Glomerular visceral epithelial cell (primary cell): ENCODE data around the gene ZNF423.

ENCODE experiments used
- DNase-seq: peaks from one replicate; pipeline ENCODE4 v3.0.0-alpha.2; 2016; ENCODE audit errors: extremely low spot score

ZNF423 gene

DNA sequence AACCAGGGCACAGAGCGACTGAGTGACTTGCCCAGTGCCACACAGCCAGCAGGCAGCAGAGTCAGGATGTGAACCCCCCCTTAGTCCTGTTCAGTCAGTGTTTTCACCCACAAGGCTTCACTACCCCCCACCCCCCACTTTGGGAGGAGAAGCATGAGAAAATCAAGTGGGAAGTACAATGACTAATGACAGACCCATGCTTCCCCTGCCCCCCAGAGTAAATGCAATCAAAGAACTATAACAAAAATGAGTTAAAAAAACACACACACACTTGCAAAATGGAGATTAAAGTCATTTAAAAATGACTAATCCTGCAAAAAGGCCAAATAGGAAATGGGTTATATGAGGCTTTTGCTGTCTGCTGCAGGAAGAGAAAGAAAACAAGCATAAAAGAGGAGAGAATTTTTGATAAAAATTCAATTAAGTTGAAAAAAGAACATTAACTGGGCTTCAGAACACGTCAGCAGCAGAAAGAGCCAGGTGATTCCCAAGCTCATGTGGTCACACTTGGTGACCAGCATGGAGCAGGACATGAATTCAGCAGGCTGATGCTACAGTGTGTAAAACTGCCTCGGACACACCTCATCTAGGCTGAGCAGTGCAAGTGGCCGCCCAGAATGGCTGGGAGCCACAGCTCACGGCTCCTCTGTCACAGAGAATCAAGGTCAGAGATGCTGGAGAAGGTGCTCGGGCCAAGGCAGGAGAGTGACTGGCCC lies 212.3 kb downstream of the ZNF423 start:
- peak; percentile 13 for DNase-seq

DNA sequence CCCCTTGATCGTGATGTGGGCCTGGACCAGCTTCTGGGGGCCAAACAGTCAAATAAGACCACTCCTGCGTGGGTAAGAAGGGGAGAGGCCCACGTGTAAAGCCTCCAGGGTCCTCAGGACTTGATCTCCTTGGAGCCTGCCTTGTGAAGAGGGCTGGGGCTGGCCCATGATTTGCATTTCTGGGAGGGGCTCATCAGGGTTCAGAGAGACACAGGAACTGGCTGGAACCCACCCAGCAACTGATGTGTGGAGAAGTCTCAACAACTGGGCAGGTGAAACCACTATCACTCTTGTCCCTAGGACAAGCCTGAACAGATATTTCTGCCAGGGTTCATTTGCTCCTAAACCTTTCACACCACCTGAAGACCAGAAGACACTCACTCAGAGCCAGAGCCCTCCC lies 214.7 kb downstream of the ZNF423 start:
- DNase-seq = no peak

DNA sequence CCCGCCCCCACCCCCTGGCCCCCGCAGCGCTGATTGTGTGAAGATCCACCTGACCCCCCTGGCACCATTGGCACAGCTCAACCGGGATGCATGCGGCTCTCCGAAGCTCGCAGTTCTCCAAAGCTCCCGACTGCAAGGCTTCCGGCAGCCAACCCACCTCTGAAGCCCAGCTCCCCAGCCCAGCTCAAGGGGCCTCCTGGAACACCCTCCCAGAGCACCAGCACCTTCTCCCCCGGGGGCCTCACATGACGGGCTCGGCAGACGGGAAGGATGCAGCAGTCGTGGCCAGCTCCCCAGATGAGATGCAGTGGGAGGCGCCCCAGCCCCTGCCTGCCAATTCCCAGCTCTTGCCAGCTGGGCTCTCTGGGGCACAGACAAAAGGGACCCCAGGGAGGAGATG lies 215.3 kb downstream of the ZNF423 start:
- no peak for DNase-seq

DNA sequence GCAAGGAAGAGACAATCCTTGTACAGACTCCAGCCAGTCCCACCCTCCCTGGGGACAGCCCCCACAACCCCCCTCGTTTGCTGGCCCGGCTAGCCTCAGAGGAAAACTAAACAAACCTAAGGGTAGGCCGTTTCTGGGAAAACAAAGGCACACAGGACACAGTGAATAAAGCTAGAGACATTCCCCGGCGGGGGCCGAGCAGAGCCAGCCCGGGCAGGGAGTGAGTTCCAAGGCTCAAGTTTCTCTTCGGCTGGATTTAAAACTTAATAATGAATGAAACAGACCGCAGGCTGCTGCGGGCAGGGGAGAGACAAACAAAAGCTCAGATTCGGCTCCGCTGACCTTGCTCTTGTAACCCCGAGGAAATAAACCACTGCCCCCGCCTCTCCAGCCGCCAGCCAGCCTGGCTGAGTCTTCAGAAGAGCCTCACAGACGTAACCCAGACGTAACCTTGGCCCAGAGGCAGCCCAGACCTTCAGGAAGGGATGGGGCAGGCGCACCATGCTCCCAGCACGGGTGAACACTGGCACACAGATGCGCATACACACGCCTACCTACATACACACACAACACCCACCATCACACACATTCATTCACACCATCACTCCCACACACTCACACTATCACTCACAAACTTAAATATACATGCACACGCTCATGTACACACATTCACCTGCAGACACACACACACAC lies 216.0 kb downstream of the ZNF423 start:
- DNase-seq = no peak

DNA sequence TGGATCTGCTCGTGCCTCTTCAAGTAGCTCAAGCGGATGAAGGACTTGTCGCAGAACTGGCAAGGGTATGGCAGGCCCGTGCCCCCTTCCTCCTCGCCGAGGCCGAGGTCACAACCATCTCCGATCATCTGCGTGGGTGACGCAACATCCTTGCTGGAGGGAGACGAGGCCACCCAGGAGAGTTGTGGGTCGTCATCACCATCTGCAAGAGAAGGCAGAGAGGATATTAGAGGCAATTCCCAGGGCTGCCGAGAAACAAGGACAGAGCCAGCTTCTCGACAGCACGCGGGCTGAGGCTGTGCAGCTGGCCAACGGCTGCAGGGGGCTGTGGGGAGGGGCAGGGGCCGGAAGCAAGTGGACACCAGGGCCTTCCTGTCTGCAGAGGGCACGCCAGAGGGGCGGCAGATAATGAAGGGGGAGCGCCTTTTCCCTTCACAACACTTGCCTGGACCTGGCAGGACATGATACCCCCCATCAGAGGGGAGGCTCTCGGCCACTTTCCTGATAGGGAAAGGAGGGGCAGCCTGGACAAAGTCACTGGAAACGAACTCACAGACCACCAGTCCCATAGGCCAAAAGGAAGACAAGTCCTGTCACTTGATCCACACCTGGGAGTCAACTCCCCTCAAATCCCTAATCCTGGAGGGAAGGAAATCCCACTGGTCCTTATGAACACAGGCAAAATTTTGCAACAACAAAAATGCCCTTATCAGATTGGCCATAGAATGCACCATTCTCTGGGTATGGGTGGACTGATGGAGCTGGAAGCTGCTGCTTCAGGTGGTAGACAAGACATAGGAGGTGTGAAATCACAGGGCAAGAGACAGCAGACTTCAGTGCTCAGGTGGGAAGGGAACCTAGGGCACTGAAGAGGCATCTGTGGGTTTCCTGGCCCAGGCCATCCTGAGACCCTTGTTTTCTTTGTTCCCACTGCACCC lies 217.0 kb downstream of the ZNF423 start:
- no peak for DNase-seq

DNA sequence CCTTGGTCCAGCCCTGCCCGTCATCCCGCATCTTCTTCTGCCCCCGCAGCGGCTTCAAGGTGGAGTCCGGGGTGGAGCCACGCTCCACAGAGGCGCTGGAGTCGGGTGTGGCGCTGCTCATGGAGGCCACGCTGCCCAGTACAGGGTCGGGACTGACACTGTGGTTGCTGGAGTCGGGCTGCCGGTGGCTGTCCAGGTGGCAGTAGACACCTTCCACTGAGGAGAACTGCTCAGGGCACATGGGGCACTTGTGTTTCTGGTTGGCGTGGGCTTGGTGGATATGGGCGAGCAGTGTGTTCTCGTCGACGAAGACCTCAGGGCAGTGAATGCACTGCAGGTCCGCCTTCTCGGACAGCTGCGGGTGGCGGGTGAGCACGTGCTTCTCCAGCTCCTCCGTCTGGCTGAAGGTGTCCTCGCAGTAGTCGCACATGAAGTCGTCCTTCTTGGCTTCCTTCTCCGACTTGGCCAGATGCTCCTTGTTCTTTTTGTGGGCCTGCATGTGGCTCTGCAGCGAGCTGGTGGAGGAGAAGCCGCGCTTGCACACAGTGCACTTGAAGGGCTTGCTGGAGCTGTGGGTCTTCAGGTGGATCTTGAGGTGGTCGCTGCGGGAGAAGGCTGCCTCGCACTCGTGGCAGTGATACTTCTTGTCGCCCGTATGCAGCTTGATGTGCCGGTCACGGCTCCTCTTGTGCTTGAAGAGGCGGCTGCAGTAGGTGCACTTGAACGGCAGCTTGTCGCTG lies 217.8 kb downstream of the ZNF423 start:
- DNase-seq = no peak

DNA sequence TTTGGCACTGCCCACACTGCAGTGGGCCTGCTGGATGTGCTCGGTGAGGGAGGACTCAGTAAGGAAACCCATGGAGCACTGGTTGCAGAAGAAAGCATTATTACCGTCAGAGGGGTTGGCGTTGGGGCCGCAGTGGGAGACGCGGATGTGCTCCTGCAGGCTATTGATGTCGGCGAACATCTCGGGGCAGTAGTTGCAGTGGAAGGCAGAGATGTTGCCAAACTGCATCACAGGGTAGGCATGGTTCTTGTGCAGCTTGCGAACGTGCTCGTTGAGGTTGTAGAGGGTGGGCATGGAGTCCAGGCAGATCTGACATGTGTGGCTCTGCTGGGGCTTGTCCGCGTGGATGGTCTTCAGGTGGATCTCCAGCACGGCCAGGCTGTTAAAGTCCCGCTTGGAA lies 218.4 kb downstream of the ZNF423 start:
- DNase-seq = no peak

DNA sequence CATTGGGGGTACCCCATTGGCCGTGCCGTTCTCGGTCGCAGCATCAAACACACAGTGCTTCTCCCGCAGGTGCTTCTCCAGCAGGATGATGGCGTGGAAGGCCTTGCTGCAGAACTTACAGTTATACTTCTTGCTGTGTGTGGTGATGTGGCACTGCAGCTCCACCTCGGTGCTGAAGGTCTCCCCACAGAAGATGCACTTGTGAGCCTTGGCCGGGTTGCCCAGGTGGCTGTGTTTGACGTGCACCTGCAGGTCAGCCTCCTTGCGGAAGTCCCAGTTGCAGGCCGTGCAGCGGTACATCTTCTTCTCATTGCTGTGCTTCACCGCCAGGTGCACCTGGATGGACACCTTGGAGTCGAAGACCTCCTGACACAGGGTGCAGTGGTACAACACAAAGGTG lies 219.3 kb downstream of the ZNF423 start:
- DNase-seq = no peak

DNA sequence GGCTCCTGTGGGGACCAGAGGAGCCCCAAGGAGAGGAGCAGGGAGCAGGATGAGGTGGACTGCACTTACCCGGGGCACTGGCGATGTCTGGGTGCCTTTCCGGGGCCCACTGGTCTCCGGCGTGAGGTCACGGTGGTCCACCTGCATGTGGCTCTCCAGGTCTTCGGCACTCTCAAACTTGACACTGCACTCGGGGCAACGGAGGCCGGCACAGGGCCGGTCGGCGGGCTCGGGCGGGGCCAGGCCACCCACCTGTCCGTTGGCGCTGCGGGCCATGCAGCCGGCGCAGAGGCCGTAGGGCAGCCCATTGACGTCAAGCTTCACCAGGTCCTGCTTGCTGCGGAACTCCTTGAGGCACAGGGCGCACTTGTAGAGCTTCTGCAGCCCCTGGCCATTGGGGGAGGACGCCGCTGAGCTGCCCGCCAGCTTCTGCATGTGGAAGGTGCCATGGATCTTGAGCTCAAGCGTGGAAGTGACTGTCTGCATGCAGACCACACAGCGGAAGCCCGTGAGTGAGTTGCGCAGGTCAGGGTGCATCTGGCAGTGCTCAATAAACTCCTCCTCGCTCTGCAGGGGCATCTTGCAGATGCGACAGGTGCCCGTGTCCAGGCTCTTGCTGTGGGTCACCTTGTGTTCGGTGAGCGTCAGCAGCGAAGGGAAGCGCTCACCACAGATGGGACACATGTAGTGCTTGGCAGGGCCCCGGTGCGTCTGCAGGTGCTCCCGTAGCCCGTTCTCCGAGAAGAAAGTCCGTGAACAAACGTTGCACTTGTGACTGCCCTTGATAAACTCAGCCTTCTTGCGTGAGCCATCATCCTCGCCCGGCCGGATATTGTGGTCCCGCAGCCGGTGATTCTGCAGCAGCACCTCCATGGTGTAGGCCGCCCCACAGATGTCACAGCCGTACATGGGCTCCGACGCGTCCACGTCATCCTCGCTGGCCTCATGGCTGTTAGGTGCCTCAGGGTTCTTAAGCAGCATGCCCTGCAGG lies 220.0 kb downstream of the ZNF423 start:
- DNase-seq = no peak

DNA sequence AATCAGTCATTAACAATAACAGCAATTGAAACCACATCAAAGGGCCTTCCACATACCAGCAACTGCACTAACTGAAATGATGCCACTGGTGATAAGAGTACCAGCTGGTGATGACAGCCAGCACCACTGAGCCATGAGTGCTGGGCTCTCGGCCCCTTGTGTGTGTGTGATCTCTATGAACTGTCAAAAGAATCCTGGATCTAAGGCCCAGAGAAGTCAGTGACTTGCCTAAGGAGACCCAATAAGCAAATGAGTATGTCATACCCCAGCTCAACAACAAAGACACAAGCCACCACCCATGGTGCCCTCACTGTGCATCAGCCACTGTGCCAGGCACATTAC lies 220.9 kb downstream of the ZNF423 start:
- no peak for DNase-seq

DNA sequence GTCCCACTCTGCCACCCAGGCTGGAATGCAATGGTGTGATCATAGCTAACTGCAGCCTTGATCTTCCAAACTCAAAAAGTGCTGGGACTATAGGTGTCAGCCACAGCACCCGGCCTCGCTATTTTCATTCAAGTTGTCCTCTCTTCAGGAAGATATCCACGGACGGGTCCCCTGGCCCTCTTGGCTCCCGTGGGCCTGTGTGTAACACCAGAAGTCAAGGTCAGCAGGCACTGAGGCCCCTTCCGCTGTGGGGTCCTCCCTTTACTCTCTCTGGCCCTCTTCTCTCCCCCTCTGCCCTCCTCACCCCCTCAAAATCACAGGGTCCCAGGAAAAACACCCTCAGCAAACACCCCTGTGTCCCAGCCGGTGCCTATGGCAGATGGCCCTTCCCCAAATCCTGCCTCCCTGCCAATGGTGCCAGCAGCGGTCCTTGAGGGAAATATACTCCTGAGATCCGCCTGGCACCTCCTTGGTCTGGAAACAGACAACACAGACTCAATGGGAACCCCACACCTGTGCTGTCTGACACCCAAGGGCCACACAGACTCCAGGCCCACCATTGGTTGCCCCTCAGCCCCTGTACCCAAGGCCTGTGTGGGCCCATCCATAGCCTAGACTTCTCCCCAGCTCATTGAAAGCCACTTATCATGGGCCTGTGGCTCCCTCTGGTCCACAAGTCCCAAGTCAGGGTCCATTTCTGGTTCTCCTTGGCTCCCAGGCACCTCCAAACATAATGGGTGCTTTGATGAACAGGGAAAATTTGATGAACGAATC lies 221.5 kb downstream of the ZNF423 start:
- DNase-seq = no peak

DNA sequence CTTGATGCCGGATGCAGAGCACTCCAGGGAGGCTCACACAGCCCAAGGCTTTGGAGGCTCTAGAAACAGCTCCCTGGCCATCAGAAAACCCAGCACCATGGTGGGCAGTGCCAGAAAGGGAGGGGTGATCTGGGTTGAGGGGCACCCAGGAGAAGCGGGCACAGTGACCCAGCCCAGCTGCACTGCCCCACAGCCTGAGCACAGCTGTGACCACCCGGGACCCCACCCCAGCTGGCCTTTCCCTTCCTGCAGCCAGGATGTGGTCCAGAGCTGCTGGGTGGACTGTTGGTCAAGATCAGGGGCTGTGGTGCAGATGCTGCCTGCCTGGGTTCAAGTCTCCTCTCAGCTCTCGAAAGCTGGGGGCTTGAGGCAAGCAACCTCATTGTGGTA lies 223.1 kb downstream of the ZNF423 start:
- DNase-seq = no peak

DNA sequence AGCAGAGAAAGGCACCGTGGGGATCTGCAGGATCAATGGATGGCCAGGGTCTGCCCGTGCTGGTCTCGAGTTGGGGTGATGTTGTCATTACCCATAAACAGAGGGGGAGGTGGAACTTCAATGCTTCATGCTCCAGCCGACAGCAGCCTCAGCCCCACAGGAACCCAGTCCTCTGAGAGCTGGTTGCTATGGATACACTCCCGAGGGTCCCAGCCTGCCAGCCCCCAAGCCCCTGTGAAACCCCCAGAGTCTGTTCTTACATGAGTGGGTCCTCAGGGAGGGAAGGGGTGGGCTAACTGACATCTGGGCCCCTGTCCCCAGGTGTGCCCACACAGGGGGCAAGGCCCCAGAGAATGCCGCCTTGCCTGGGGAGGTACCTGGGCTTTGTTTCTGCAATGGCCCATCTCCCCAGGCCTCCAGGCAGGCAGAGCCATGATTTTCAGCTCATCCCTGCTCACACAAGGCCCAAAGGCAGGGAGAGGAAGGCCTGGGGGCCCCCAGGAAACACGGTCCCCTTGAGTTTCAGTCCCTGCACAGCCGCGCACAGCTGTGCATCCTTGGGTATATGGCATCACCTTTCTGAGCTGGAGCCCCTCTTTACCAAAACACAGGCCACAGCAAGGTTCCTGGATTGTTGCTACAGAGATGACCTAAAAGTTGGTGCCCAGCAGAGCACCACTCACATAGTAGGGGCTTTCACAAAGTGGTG lies 223.7 kb downstream of the ZNF423 start:
- no peak for DNase-seq

DNA sequence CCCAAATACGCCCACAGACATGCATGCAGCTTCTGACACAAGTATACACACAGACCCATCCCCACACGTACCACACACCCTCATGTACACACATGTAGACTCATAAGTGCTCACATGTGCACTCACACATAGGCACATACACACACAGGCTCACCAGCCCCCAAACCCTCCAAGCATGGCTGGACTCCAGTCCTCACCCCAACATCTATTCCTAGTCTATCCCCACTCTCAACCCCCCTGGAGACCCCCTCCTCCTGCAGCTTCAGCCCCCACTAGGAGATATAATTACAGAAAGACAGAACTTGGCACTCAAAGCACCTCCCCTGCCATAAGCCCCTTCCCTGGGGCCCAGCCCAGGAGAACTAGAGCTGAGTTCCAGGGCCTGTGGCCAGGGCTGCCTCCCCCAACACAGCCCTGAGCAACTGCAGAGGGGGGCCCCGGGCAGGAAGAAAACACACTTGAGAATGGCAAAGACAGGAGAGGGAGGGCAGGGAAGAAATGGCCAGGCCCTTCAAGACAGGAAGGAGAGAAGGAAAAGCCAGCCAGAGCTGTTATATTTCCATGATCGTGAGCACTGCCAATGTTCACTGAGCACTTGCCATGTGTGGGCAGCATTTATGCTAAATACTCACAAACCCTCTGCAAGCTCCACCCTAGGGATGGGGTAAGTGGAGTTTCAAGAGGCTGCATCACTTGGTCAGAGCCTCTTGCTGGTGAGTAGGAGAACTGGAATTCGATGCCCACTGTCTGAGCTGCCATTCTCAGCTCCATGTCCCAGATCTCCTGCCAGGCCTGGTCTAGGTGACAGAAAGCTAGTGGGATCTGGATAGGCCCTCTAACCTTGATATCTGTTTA lies 224.5 kb downstream of the ZNF423 start:
- DNase-seq = no peak

DNA sequence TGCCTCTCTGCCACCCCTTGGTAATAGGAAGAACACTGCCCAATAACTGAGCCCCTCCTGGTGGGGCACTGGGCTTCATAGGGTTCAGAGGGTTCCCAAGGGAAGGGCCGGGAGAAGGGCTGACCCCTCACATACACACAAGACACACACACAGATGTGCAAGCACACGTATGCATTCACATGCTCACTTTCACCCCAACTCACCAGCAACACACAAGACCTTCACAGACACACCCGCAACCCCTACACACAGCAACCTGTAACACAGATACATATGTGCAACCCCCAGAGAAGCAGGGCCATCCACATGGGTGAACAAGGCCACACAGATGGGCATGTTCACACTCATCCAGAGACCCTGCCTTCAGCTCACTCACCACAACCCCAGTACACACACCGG lies 225.1 kb downstream of the ZNF423 start:
- no peak for DNase-seq

DNA sequence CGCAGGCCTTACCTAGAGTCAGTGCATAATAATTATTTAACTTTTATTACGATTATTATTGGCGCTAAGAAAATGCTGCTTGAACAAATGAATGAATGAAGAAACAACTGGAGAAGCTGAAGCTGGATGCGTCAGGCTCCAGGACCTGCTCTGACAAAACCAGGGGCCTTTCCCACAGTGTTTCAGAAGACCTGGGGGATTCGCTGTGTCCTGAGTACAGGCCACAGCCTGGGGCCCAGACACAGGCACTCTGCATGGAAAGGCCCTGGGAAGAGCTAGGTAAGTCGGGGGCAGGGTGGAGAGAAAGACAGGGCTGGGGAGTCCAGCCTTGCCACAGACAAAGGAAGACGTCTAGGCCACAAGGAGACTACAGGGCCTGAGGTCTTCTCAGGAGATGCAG lies 226.1 kb downstream of the ZNF423 start:
- DNase-seq = no peak

DNA sequence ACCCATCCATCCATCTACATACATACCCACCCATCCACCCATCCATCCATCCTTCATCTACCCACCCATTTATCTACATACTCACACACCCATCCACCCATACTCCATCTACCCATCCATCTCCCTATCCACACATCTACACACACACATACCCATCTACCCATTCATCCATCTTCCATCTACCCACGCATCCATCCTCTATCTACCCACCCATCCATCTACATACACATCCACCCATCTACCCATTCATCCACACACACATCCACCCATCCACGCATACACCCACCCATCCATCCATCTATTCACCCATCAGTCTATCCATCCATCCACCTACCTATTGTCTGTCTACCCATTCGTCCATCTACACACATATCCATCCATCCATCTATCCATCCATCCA lies 227.8 kb downstream of the ZNF423 start:
- no peak for DNase-seq

DNA sequence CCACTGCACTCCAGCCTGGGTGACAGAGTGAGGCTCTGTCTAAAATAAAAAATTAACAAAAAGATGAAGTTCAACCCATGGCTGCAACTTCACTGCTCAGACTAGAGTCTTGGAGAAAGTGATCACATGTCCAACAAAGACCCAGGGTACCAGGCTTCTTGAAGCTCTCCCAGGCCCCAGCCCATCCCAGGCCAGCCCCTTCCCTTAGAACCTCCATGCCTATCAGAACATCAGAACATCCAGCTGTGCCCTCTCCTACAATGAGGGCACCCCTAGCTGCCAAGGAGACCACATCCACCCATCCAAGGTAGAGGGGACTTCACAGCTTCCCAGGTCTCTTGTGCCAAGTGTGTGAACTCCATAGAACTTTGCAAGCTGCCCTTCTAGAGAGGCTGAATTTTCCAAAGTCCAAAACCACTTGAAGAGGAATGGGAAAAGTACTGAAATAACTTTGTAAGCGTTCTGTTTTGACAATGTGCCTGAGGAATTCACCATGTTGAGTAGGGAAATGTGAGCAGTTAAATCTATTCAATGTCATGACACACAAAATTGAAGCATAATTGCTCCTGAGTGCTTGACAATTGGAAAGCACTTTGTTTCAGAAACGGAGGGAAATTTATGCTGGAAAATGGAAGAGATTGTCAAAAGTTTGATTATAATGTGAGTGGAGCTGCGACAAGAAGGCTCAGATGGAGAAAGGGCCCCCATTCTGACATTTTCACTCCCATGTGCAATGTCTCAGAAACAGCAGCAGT lies 230.4 kb downstream of the ZNF423 start:
- no peak for DNase-seq
